GM19397 (cell line): ENCODE data around the gene SPATA18.
"Not testable (repeated sequence)": the region's sequence is repeated elsewhere in the genome, so short reads cannot be mapped to it uniquely, and the experiment has no call there.

Source experiments
- ATAC-seq: cut with Tn5 transposase; IDR thresholded peaks from one replicate; pipeline ENCODE4 v1.9.1; 2021; ENCODE audit warnings: mild to moderate bottlenecking, moderate library complexity; ENCODE audit not compliant: unreplicated experiment

The SPATA18 gene

DNA sequence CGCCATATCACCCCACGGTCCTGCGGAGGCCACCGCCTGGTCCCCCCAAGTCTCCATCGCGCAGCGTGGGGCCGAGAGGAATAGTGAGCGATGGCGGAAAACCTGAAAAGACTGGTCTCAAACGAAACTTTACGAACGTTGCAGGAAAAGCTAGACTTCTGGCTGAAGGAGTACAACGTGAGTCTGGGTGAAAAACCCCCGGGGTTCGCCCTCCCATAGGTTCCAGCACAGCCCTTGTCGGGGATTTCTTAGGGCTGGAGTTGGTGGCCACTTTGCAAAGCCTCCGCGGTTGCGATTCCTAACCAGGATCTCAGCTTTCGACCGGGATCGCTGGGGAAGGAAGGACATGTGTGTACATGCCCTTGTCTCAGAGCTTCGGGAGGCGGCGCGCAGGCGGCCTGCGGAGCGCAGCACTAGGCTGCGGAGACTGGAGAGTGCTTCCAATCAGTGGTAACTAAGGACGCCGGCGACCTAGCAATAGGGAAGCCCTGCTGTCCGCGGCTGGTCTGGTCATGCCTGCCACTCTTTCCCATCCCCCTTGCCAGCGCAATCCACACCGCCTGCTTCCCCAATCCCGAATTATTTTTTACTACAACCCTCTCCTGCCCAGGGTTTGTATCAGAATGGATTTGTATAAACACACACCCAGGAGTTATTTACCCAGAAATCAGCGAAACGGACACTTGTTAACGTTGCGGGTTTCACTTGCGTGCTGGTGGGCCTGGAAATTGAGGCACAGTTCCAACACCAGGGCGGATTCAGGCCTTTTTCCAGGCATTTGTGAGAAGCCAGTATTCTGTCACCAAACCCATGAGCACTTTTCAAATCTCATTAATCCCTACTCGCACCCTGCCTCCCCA is 741 bp downstream of the SPATA18 start:
- ATAC-seq = peak; percentile 48

DNA sequence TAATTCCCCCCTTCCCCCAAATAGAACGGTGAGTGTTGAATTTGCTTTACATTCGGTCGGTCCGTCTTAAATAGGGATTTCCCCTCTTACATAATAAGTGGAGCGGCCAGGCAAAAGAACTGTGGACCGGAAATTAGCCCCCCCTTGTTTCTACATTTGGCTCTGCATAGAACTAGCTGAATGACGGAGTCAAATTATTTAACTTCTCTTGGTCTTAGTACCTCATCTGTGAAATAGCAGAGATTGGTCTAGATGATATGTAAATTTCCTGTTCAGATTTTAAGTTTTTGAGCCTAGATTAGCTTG is 1.3 kb downstream of the SPATA18 start:
- no peak for ATAC-seq

DNA sequence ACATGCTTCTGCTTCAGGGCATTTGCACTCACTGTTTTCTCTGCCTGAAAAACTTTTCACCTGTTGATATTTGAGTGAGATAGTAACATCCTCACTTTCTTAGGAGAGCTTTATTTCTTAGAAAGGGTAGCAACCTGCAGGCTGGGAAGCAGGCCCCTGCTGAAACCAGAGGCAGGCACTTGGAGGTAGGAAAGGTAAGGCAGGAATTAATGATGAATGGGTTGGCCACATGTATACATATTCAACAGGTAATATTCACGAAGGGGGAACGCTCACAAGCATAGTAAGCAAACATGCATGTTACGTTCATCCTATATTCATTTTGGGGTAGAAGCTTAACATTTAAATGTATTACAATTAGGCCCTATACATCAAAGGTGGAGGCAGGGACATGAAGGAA is 3.1 kb downstream of the SPATA18 start:
- ATAC-seq = no peak

DNA sequence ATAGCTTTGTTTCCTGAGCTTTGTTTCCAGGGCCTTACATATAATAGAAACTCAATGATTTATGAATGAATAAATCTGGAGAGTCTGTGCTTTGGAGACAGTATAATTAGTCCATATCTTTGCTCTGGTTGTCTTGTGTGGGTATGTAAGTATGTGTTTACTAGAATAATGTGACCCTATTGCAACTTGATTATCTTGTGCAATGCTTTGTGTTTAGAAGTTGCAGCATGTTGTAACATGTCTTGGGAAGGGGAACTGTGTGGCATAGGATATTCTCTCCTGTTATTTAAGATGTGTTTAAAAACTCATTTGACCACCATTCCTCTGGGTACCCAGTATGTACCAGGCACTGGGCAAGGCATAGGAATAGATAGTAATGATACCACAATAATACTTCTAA is 6.1 kb downstream of the SPATA18 start:
- ATAC-seq = no peak

DNA sequence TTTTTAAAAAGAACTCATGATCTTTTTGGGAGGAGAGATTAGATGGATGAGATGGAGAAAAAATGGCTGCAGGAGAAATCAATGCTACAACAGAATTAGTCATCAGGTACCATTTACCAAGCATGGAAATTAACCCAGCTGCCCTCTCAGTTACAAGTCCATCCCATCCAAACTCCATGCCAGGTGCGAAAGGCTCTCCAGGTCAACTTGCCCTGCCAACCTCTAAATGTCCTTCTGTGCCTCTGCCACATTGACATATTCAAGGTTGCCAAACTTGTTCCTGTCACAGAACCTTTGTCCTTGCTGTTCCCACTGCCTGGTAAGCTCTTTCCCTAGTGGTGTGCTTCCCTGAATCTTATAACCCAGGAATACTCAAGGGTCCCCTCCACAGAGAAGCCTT is 7.2 kb downstream of the SPATA18 start:
- no peak for ATAC-seq

DNA sequence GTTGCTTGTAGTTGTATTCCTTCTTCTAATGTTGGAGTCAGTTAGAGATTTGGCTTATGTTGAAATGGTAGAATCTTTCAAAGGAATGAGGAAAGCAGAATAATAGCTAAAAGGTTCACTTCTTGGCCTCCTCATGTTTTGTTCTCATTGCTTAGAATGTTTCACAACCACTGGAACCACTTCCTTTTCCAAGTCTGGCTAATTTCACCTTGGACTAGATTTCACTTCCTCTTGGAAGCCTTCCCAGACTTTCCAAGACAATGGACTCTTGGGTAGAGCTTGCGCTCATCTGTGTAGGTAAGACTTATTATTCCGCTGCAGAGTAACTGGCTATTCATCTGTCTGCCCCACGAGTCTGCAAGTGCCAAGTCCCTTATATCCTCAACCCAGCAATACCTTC is 8.3 kb downstream of the SPATA18 start:
- ATAC-seq = no peak

DNA sequence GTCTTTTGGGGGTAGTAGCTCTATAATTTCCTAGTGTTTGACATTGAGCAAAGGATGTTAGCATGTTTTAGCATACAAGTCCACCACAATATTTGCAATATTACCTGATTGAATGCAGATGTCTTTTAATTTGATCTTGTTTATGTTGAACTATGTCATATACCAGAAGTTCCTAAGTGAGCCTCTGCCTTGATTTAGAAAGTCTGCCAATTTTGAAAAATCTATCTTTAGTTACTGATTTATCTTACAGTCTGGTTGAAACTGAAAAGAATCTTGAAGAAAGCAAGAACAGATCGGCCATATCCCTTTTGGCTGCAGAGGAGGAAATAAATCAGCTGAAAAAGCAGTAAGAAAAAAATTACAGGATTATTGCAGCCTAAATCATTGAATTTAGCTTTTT is 18.5 kb downstream of the SPATA18 start:
- ATAC-seq = no peak

DNA sequence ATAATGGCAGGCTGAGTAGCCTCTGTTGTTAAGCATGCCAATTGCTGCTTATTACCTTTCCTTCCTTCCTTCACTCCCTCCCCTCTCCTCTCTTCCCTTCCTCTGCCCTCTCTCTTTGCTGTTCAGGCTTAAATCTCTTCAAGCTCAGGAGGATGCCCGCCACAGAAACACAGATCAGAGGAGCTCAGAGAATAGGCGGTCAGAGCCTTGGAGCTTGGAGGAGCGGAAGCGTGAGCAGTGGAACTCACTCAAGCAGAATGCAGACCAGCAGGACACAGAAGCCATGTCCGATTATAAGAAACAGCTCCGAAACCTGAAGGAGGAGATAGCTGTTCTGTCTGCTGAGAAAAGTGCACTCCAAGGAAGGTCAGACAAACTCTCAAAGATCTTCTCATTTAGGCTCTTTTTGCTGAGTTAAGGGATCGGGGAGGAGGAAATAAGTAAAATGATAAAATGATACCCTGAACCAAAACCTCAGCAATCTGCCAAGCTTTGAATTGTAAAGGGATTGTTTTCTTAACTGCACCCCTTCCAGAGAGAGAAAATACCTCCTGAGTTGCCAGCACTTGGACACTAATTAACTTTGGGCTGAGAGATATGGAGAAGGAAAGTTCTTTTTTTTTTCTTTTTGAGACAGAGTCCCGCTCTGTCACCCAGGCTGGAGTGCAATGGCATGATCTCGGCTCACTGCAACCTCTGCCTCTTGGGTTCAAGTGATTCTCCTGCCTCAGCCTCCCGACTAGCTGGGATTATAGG is 20.9 kb downstream of the SPATA18 start:
- ATAC-seq = no peak

DNA sequence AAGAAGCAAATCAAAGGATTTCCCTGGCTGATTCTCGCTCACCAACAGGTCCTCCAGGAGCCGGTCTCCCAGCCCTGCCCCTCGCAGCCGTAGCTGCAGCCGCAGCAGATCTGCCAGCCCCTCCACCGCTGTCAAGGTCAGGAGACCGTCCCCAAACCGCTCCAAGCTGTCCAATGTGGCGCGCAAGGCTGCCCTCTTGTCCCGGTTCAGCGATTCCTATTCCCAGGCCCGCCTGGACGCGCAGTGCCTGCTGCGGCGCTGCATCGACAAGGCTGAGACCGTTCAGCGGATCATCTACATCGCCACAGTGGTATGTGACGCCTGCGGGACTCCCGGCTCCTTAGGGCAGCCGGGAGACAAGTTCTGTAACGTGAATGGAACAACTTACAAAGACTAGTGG is 25.6 kb downstream of the SPATA18 start:
- ATAC-seq = no peak

DNA sequence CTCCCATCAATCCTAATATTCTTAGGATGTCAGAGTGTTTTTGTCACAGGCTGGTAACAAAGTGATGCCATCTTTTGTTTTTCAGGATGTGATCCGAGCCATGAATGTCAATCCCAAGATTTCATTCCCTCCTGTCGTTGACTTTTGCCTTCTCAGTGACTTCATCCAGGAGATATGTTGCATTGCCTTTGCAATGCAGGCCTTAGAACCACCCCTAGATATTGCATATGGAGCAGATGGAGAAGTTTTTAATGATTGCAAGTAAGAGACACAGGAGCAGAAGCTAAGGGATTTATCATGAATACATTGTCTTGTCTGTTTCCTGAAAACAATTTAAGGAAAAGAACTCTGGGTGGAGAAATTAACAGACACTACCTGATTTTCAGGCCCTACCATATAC is 28.6 kb downstream of the SPATA18 start:
- ATAC-seq = no peak

DNA sequence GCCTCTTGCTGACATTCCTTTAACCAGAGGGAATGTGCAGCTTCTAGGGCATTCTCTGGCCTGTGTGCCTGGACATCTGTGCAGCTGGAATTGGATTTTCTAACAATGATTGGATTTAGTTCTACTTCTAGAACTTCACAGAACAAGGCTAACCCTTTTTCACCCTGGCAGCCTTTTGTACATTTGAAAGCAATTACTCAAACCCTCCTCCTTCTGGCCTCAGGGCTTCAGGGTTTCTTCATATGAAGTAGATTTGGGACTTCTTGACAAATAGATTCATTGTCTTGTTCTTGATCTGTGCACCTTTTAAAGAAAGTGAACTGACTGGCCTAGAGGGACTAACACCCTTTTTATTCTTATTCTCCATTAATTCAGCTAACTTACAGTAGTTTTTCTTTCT is 30.1 kb downstream of the SPATA18 start:
- ATAC-seq = no peak

DNA sequence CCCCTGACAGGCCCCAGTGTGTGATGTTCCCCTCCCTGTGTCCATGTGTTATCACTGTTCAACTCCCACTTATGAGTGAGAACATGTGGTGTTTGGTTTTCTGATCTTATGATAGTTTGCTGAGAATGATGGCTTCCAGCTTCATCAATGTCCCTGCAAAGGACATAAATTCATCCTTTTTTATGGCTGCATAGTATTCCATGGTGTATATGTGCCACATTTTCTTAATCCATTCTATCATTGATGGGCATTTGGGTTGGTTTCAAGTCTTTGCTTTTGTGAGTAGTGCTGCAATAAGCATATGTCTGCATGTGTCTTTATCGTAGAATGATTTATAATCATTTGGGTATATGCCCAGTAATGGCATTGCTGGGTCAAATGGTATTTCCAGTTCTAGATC is 35.3 kb downstream of the SPATA18 start:
- not testable (repeated sequence) for ATAC-seq

DNA sequence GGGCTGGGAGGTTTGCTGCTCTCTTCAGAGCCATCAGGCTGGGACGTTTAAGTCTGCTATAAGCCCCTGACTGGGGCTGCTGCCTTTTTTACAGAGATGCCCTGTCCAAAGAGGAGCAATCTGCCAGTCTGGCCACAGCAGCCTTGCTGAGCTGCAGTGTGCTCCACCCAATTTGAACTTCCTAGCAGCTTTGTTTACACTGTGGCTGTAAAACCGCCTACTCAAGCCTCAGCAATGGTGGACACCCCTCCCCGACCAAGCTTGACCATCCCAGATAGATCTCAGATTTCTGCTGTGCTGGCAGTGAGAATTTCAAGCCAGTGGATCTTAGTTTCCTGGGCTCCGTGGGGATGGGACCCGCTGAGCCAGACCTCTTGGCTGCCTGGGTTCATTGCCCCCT is 40.7 kb downstream of the SPATA18 start:
- ATAC-seq = no peak

DNA sequence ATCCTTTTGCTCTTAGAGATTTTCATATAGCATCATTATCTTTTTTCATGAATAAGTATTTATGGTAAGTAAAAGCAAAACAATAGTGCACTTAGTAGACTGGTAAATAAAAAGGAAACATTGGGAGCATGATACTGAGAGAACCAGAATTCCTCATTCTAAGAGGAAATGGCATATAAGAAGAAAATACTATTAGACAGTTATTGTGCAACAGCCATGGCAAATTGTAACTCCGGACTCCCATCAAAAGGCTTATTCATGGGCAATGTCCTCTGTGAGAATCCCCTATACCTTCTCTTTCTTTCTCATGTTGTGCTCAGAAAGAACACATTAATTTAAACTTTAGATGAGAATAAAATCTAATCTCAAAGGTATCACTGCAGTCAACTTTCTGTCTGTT is 42.4 kb downstream of the SPATA18 start:
- ATAC-seq = no peak

DNA sequence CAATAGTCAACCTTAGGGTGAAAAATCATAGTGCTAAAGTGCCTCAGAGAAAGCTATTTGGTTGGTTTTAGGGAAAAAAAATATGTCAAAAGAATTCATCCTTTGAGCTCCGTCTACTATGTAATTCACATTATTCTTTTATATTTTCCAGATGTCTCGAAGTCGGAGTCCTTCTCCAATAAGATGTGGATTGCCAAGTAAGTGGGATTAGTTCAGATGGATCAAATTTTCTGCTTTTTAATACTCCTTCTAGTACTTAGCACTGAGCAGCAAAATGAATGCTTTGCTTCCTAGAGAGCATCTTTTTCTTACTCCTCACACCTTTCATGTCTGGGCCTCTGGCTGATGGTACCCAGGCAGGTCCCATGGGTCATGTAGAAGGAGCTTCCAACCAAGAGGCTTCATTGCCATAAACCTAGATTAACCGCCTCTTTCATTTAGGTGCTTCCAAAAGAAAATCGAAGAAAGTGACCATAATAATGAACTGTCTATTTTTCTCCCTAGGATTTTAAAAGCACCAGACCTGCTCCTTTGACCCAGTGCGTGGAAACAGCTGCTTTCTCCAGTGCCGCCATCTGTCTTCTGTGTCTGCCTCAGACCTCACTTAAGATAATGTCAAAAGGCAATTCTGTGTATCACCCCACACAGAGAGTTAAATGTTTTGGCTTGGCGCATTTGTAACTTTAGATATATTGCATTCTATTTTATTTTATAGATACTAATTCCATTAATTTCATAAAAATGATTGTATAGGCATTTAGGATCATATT is 43.5 kb downstream of the SPATA18 start:
- ATAC-seq = no peak

DNA sequence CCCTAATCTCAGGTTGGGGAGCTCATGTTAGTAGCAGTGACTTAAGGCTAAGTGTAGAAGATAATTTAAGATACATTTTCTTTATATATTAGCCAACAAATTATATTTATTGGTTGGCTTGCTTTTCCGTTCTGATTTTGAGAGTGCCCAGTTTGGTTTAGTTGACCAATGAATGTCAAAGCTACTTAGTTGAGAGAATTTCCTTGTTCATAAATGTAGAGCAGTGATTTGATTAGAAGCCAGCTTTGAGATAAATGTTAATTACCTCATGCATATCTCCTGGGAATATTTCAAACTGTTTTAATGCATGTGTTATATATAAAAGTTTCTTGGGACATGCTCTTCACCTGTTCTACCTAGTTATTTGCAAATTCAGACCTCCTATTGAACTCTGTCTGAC is 44.3 kb downstream of the SPATA18 start:
- ATAC-seq = no peak

DNA sequence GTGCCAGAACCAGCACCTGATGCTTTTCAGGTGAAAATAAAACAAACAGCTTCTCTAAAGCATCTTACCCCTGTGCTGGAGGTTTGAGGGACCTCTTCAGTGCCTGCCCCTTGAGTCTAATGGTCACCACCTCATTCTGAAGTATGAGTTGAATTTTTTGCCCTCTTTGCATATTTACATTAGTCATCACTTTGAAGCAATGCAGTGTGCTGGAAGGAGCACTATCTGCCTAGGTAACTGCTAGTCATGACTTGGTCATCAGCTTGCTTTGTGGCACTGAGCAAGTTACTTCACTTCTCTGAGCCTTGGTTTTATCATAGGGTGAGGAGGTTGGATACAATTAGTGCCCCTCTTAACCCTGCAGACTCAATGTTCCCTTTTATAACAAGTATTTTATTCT is 44.9 kb downstream of the SPATA18 start:
- ATAC-seq = no peak

DNA sequence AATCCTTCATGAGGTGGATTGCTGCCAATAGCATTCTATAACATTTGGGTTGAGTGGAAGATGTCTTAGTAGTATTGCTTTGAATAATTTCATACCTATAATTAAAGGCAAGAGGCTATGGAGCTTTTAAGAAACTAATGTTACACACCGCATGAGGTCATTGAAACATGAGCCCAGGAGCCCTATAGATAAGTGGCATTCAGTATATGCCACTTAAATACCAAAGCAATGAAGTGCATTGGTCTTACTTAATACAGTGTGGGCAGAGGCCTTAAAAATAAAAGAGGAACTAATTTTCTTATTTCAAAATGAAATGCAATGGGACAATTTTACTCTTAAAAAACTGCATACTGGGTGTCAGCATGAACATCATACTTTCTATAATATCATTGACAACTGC is 47.5 kb downstream of the SPATA18 start:
- ATAC-seq = no peak

DNA sequence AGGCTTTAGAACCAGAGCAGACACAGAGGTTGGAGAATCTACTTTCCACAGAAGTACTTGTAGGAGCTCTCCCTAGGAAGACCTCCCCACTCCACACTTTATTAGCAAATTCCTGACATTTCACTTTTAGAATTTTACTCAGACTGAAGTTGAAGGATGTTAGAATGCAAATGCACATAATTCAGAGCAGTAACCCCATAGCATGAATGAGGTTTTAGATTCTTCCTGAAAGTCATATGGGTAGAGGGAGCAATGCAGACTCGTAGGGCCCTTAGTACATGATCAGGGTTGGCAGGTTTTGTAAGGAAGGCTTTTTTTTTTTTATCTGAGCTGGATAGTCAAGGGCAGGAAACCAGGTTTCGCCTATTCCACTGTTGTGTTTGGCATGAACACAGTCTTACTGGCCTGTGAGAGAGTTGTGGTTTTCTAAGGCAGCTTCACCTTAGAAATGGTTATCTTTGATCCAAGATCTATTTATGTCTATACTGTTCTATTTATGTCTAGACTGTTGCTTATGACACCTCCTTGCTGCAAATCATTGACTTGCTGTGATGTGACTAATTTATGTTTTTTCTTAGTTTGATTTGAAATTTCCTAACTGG is 48.9 kb downstream of the SPATA18 start:
- peak; percentile 47 for ATAC-seq

DNA sequence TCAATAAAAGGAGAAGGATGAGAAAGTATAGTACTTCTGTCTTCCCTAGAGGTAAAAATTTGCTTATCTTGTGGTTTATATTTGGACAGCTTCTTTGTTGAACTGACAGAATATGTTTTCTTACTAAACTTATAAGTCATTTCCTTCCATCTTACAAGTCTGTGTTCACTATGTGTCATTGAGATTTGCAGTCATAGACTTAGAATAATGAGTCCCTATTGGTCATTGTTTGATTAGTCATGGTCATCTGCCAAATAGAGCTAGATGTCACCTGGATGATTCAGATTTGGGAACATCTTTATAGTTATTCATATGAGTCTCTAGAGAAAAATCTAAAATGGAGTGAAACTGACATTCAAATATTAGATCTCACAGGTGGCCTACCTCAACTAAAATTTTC is 51.5 kb downstream of the SPATA18 start:
- ATAC-seq = no peak

DNA sequence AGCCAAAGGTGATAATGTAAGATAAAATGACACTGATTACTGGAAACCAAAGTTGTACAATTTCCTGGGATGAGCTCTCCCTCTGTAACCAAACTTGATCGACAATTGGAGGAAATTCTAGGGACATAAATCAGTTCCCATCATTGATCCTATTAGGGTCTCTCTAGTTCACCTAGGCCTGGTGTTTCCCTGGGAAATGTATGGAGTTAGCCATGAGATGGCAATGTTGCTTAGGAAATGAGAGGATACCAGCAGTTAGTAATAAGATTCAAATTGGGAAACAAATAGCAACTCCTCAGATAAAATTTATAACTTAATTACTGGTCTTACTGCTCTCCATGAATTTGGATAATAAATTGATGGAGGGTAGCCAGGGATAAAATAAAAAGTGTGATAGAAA is 52.2 kb downstream of the SPATA18 start:
- ATAC-seq = no peak
